Inflammatory macrophage treated with lipopolysaccharide for 4 hours (primary cell): ENCODE measurements around the gene EPHA6.

Experiments
- DNase-seq: peaks from one replicate; pipeline ENCODE4 v3.0.0-alpha.2; 2020

Gene EPHA6

GRCh38 chr3:97029972-97030371 lies 215.6 kb downstream of the EPHA6 start:
- no peak for DNase-seq

GRCh38 chr3:97037294-97037943 lies 223.0 kb downstream of the EPHA6 start:
- no peak for DNase-seq

- no peak for DNase-seq
These were observed 229.0 kb downstream of the EPHA6 start for GRCh38 chr3:97043411-97043810.

DNA sequence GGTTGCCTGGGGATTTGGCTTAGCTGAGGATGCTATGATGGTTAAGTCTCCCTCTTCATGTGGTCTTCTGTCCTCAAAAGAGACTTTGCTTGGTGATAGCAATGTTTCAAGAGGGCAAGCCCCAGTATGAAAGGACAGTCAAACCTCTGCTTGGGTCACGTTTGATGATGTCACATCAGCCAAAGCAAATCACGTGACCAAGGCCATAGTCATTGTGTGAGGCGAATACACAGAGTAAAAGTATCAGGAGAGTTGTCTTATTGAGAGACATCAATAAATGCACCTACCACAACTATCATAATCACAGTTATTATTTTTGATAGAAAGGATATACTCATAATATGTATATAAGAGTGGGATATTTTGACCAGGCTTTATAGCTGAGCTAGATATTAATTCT lies 243.0 kb downstream of the EPHA6 start:
- DNase-seq: no peak

- no peak for DNase-seq
These were observed 244.8 kb downstream of the EPHA6 start for GRCh38 chr3:97059168-97059567.

DNA sequence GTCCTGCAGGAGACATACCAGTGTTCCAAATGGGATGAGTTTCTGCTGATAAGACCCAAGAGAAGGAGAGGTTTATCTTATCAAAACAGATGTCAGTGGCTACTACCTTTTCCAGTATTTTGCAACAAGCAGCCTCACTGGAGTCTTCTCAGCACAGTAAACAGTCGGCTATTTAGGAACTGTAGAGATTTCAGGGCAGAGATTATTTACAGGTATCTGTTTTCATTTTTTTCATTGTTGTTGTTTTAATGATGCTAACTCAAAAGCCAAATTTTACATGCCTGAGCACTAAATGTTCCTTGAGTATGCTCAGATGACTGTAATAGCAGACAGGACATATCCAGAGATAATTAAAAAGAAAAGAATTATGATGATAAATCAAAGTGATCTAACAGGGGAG lies 252.1 kb downstream of the EPHA6 start:
- DNase-seq: no peak

- DNase-seq: no peak
These were observed 255.9 kb downstream of the EPHA6 start for GRCh38 chr3:97070302-97070701.

- DNase-seq: no peak
These were observed 260.2 kb downstream of the EPHA6 start for GRCh38 chr3:97074546-97074945.

GRCh38 chr3:97076673-97077072 lies 262.3 kb downstream of the EPHA6 start:
- DNase-seq: no peak

- DNase-seq: no peak
These were observed 275.2 kb downstream of the EPHA6 start for GRCh38 chr3:97089621-97090020.

GRCh38 chr3:97102641-97103040 lies 288.2 kb downstream of the EPHA6 start:
- DNase-seq: no peak

GRCh38 chr3:97105989-97106651 lies 291.7 kb downstream of the EPHA6 start:
- DNase-seq: no peak

DNA sequence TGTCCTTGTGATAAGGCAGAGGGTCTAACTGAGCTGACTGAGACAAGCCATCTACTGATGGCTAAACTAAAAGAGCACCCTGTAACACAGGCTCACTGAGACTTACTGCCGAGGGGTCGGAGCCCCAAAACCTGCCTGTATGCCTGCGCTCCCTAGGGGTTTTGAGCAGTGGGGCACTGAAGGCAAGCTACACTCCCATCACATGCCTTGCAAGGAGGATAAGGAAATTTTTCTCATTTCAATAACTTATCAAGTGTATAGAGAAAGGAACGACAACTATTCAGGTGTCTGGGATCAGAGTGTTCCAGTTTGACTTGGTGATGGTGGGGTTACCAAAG lies 292.2 kb downstream of the EPHA6 start:
- DNase-seq: no peak

DNA sequence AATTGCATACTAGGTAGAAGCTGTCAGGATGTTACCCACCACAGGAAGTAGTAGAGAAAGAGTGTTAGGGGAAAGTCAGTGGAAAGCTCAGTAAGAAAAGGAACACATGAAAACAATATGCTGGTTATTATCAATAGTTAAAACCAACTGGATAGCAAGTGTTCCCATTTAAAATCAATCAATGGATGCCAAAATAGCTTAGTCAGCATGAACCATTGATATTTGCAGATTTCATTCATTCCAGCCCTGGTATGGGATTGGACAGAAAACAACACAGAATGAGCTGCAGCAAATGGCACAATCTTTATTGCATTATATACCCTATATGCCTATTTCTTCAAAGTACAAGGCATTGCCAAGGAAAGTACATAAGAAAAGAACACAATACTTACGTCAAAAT lies 293.7 kb downstream of the EPHA6 start:
- no peak for DNase-seq

- DNase-seq: no peak
These were observed 296.9 kb downstream of the EPHA6 start for GRCh38 chr3:97111244-97111643.

- DNase-seq: no peak
These were observed 307.0 kb downstream of the EPHA6 start for GRCh38 chr3:97121386-97121785.

DNA sequence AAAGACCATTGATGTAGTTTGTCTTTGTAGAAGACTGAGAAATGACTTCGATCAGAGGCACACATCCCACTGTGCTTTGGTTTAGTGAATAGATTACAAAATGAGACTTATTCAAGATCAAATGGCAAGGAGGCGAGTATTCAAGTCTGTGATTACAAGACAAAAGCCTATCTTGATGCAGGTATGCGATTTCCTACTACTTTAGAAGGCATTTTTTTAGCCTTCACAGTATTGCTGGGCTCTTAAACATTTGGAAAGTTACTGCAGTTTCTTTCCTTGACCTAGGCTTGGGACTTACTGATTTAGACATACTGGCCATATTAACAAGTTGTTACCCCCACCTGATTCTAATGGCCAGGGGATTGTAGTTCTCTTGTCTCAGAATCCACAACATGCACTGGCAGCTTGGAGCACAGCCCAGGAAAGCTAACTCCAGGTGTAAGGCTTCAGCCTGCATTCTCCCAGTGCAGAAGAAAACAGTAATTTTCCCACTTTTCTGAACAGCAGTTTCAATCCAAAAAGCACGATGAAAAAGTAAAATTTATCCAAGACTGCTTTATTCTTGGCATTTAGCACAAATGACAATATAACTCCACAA lies 311.6 kb downstream of the EPHA6 start:
- no peak for DNase-seq

GRCh38 chr3:97131476-97131875 lies 317.1 kb downstream of the EPHA6 start:
- DNase-seq: no peak

DNA sequence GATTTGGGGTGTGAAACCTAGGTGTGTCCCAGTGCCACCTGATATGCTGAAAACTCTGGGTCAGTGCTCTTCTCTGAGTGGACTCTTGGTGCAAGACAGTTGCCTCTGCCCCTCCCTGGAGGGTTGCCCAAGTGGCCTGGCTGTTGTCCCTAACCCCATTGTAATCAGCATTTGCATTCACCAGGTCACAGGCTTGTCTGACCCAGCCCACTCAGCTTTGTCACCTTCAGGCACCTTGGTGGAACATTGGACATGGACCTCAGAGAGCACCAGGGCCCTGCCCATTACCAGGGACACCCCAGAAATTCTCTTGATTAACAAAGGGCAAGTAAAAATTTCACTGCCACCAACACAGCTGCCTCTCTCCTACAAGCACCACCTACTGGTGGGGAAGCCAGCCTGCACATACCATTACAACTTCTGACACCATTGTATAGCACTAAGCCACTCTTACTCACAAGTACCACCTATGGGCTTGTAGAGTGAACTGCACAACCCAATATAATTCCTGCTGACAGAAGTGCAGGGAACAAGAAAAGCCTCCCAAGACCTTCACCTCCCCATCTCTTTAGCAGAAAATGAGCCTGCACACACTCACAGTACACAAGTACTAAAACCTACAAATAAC lies 324.6 kb downstream of the EPHA6 start:
- DNase-seq: no peak

DNA sequence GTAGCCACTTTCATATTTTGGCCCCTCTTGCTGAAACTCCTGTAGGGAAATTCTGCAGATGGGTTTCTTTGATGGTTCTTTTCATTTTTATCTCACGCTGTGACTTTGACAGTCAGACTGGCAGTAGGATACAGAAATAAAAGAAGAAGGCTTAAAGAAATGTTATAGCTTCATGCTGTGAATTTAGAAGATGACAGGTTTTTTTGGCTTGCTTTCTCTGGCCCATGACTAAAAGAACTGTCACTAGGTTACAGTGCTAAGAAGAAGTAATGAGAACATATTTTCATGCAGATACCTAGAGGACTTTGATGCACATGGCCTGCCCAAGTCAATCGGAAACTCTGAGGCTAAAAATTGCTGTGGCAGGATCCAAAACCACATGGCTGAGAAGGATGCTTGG lies 334.5 kb downstream of the EPHA6 start:
- DNase-seq: no peak

- no peak for DNase-seq
These were observed 346.8 kb downstream of the EPHA6 start for GRCh38 chr3:97161169-97161568.

DNA sequence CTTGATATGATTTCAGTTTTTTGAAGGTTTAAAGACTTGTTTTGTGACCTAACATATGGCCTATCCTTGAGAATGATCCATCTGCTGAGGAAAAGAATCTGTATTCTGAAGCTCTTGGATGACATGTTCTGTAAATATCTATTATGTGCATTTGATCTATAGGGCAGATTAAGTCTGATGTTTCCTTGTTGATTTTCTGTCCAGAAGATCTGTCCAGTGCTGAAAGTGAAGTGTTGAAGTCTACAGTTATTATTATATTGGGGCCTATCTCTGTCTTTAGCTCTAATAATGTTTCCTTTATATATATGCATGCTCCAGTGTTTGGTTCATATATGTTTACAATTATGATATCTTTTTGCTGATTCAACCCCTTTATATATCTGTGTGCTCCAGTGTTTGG lies 362.8 kb downstream of the EPHA6 start:
- no peak for DNase-seq

DNA sequence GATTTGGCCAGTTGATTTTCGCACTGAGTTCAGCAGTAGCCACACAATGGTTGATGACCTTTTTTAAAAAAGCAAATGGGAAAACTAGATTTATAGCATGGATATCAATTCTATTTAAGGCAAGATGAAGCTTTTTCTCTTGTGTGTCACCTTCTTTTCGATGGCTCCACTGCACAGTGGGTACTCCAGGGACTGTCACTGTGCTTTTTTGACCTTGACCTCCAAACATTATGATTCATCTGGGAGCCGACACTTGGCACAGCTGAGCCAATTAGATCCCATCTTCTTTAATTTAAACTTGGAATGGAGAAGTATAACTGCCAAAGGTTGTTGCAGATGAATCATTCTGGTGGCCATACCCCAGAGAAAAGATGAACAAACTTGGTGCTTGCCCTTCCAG lies 367.3 kb downstream of the EPHA6 start:
- DNase-seq: no peak

DNA sequence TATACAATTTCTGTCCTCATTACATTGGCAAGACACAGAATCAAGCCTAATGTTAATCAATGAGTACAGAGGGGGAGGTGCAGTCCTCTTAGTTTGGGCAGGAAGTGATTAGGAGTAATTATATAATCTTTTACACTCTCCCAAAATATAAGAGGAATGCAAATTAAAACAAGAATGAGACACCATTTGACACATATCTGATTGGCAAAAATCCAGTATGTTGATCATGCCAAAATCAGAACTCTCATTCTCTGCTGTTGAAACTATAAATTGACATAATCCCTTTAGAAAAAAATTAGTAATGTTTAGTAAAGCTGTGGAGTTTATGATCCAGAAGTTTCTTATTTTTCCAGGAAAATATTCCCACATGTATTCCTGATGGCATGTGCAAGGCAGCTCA lies 373.4 kb downstream of the EPHA6 start:
- DNase-seq: no peak
